Ishikawa (cell line): Measurements from ENCODE around the gene CBARP.

Experiments
- CEBPB ChIP-seq: IDR thresholded peaks from 2 replicates; pipeline ENCODE4 v1.6.1; 2012
- CREB1 ChIP-seq: IDR thresholded peaks from 2 replicates; pipeline ENCODE4 v1.6.1; 2012; ENCODE audit warnings: low read depth
- EGR1 ChIP-seq: IDR thresholded peaks from 2 replicates; pipeline ENCODE4 v1.6.1; 2012
- EP300 ChIP-seq: IDR thresholded peaks from 2 replicates; pipeline ENCODE4 v1.6.1; 2012; ENCODE audit warnings: borderline replicate concordance
- FOXM1 ChIP-seq: IDR thresholded peaks from 2 replicates; pipeline ENCODE4 v1.6.1; 2012; ENCODE audit warnings: low read depth, borderline replicate concordance
- NFIC ChIP-seq: IDR thresholded peaks from 2 replicates; pipeline ENCODE4 v1.6.1; 2012
- RAD21 ChIP-seq: IDR thresholded peaks from 2 replicates; pipeline ENCODE4 v1.6.1; 2012; ENCODE audit warnings: low read depth
- REST ChIP-seq: IDR thresholded peaks from 2 replicates; pipeline ENCODE4 v1.6.1; 2012; ENCODE audit warnings: low read depth, mild to moderate bottlenecking
- TAF1 ChIP-seq: IDR thresholded peaks from 2 replicates; pipeline ENCODE4 v1.6.1; 2012; ENCODE audit warnings: low read depth, mild to moderate bottlenecking
- TCF12 ChIP-seq: IDR thresholded peaks from 2 replicates; pipeline ENCODE4 v1.6.1; 2012; ENCODE audit warnings: low read depth
- TEAD4 ChIP-seq: IDR thresholded peaks from 2 replicates; pipeline ENCODE4 v1.6.1; 2012
- YY1 ChIP-seq: IDR thresholded peaks from 2 replicates; pipeline ENCODE4 v1.6.1; 2012; ENCODE audit warnings: low read depth
- ZBTB7A ChIP-seq: IDR thresholded peaks from 2 replicates; pipeline ENCODE4 v1.6.1; 2012; ENCODE audit warnings: low read depth
- TF ChIP-seq, protein P1 (sequence below): IDR thresholded peaks from 2 replicates; pipeline ENCODE4 v1.6.1; 2012
- TF ChIP-seq, protein P2 (sequence below): IDR thresholded peaks from 2 replicates; pipeline ENCODE4 v1.6.1; 2012

CBARP gene

GRCh38 chr19:1251330-1252220, 13.8 kb upstream of the CBARP start:
- TF ChIP-seq, protein P1, sequence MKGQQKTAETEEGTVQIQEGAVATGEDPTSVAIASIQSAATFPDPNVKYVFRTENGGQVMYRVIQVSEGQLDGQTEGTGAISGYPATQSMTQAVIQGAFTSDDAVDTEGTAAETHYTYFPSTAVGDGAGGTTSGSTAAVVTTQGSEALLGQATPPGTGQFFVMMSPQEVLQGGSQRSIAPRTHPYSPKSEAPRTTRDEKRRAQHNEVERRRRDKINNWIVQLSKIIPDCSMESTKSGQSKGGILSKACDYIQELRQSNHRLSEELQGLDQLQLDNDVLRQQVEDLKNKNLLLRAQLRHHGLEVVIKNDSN: no peak
- TF ChIP-seq EP300 (no peak), FOXM1 (no peak), EGR1 (no peak), CEBPB (no peak), RAD21 (no peak), CREB1 (no peak), YY1 (no peak), ZBTB7A (peak; percentile 13), TCF12 (no peak), REST (no peak), NFIC (no peak)
- TF ChIP-seq, protein P2, sequence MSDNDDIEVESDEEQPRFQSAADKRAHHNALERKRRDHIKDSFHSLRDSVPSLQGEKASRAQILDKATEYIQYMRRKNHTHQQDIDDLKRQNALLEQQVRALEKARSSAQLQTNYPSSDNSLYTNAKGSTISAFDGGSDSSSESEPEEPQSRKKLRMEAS: peak; percentile 8; the same call in 1 of the 2 replicates

- TF ChIP-seq CEBPB (no peak), ZBTB7A (peak; percentile 29; the same call in 1 of the 2 replicates), TCF12 (peak; percentile 17; the same call in 1 of the 2 replicates)
- TF ChIP-seq, protein P1: no peak
Observed at GRCh38 chr19:1250437-1251260, 12.8 kb upstream of the CBARP start.

GRCh38 chr19:1249990-1250436, 12.2 kb upstream of the CBARP start:
- no peak for TF ChIP-seq REST
- no peak for TF ChIP-seq EP300
- TF ChIP-seq YY1: no peak

GRCh38 chr19:1249298-1249989, 11.6 kb upstream of the CBARP start:
- TF ChIP-seq TCF12 (0 out of 2 replicates have a peak, but pooled peaks have one; percentile 8), CREB1 (peak; percentile 11; the same call in 1 of the 2 replicates), YY1 (no peak), ZBTB7A (peak; percentile 71), TAF1 (0 out of 2 replicates have a peak, but pooled peaks have one; percentile 35), RAD21 (no peak), REST (no peak), TEAD4 (no peak), NFIC (no peak), EGR1 (peak; percentile 5; the same call in 1 of the 2 replicates), EP300 (no peak), CEBPB (no peak), FOXM1 (no peak)
- TF ChIP-seq, protein P1: peak; percentile 76
- TF ChIP-seq, protein P2: peak; percentile 90
